ENCODE results near the gene PSMA6.
"Not testable (repeated sequence)": the region's sequence is repeated elsewhere in the genome, so short reads cannot be mapped to it uniquely, and the experiment has no call there.

The PSMA6 gene

DNA sequence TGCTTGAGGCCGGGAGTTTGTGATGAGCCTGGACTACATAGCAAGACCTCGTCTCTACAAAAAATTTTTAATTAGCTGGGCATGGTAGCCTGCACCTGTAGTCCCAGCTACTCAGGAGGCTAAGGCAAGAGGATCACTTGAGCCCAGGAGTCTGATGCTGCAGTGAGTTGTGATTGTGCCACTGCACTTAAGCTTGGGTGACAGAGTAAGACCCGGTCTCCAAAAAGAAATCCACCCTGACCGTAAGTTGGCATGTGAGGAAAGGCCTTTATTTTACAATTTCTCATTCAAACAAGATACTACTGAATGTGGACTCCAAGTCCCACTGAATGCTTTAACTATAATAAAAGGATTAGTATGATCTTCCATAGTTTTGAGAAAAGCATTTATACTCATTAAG, 27.3 kb downstream of the PSMA6 start:
- no peak for DNase-seq (ENCODE audit: low spot score)

DNA sequence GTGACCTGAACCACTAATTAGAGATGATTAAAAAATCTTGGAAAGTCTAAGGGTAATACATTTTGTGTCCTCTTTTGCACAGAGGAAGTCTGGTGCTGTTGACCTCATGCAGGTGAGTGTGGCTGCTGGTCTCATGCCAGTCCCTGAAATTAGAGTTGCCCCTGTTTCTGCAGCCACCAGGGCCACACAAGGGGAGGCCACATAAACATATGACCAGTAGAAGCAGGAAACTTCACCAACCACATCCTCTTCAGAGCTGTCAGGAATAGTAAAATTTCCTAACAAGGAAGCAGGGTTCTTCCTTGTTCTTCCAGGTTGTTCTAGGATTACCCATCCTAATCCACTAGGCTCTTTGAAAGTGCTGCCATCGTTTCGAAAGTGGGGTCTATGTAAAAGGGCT, 28.3 kb downstream of the PSMA6 start:
- no peak for DNase-seq (ENCODE audit: low spot score)

DNA sequence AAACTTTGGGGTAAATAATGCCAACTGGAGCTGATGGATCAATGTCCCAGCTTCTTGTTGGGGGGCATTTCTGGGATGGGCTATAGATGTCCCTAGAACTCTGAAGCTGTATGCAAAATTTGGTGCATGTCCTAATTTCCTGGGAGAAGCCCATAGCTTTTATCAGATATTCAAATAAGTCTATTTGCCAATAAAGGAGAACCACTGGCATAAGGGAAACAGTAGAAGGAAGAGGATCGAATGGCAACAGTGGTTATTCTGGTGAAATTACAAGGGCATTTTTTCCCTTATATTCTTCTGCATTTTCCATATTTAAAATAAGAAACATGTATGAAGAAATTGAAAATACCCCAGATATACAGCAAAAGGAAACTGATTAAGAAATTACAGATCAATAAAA, 34.2 kb downstream of the PSMA6 start:
- DNase-seq (ENCODE audit: low spot score) = no peak

DNA sequence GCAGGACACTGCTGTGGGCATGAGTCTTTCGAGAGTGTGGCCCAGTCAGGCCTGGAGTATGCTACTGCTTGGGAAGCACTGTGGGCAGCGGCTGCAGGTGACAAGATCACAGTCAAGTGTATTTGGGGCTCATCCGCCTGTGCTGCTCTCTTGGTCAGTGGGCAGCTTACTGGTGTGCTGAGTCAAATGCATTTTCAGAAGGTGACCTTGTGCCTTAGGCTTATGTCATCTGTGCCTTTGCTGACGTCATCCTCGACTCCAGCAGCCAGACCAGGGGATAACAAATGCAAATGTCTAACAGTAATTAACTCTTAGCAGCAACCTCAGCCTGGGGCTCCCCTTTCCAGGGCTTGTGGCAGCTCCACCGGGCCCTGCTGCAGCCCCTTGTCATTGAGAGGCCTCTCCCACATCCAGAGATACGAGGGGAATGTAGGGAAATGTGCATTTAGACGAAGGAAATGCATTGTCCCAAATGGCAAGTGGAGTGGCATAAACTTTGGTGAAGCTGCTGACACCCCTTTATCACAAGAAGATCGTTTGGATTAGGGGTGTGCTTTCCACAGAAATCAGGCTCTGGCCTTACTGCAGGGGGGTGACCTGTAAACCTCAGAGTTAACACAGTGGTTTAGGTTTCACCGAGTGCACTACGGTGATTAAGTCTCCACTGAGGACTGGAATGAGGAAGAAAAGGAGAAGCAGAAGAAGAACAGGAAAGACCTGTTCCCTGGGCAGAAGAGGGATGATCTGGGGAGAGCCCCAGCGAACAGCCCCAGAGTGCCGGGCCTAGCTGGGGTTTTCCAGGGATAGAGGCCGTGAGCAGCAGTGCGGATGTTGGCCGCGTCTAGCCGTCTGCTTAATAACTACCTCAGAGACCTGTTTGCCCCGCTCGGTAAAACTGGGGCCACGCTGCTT, 39.7 kb downstream of the PSMA6 start:
- no peak for DNase-seq (ENCODE audit: low spot score)

DNA sequence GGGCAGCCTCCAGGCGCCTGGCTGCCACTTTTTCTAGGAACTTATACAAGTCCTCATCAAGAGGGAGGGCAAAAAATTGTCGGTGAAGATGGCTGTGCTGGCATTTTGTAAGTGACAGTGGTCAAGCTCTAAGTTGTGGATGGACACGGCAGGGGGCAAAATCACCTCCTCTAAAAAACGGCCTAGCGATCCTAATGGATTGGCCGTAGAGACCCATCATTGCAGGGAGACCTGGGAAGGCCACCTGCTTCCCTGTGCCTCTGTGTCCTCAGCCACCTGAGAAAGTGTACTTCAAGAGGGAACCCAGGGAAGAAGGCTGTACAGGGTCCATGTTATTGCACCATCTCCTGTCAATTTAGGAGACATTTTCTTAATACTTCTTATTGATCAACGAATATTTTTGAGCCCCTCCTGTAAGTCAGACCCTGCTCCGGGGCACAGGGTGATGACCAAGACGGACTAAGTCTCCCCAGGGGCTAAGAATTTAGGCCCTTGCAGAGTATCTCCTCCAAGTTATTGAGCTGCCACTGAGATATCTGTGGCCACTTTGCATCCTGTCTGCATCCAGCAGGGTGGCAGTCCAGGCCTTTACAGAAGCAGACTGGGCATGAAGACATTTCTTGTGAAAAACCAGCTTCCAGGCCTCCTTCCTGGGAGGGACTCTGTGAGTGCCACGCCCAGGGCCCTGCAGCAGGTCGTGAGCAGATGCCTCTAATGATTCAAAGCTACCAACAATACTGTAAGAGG, 40.5 kb downstream of the PSMA6 start:
- peak; percentile 24 for DNase-seq (ENCODE audit: low spot score)

DNA sequence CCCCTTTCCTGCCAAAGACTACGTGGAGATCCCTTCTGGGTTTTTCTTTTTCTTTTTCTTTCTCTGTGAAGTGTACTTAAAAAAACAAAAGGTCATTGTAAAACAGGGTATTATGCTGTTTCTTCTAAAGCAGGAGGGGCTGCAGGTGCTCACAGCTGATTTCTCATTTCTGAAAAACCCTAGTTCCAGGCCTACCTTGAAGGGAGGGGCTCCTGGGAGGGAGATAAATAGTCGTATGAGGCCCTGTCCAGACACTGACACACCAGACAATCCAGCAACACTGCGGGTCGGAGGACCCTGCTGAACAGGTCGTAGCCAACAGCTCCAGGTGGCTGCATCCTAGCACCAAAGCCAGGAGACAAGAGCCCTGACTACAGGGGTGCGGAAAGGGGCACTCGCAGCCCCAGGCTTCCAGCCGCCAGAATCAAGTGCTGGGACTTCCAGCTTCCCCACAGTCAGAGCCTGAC, 41.1 kb downstream of the PSMA6 start:
- no peak for DNase-seq (ENCODE audit: low spot score)

DNA sequence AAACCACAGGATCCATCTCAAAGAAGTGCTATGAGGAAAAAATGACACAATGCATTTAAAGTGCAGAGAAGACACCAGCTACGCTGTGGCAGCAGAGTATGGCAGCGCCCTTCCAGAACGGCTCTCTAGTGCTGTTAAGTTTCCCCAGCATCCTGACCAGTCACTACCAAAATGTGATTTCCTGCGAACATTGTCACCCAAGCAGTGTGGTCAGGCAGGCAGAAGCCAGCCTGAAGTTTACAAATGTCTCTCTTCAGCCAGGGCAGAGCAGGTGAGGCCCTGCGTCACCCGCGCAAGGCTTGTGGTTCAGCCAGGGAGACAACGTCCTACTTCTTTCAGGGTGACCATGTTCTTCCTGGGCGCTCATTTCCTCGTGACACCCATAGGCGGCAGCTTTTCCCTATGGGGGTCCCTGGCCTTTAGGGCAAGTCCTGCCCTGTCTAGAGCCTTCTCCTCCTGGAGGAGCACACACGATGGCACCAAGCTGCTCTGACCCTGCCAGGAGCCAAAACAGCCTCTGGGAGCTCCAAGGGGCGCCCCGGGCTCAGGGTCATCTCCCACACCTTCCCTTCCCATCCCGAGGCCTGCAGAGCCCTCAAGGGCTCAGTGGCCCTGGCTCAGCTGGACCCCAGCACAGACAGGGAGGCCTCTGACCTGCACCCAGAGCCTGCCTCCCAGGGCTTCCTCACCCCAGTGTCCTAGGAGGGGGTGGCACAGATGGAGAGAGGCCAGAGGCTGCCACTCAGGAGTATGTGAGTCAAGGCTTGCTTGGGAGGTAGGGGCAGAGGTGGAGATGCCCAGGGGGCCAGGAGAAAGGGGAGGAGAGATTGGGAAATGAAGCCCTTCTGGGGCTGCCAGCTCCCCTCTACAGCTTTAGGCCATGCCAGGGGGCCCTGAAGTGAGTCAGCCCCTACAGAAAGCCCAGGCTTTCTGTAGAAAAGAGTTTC, 41.9 kb downstream of the PSMA6 start:
- DNase-seq (ENCODE audit: low spot score) = peak; percentile 37

DNA sequence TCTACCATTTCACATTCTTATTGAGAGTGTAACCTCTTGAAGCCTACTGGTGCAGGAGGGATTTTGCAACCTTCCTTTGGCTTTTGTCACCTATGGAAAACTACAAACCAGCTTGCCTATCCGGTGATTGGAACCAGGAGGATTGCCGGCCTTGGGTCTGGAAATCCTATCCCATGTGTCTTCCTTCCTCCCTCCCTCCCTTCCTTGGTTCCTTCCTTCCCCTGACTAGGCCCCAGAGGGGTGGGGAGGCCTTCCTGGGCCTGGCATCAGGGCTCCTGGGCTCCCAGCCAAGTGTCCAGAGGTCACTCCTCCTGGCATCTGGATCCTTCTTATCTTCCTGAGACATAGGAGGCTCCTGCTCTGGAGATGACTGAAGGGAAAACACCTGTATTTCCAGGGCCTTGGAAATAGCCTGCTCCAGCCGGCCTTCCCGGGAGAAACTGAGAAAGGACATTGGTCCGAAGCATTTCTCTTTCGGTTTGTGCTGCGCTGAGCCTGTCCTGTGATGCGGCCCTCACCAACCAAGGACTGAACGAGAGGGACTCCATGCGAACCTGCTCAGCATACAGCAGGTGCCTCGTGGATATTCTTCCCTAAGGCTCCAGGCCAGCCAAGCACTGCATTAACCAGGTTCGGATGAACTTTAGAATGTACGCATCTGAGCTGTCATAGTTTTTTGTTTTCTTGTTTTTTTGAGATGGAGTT, 43.4 kb downstream of the PSMA6 start:
- peak; percentile 44 for DNase-seq (ENCODE audit: low spot score)

DNA sequence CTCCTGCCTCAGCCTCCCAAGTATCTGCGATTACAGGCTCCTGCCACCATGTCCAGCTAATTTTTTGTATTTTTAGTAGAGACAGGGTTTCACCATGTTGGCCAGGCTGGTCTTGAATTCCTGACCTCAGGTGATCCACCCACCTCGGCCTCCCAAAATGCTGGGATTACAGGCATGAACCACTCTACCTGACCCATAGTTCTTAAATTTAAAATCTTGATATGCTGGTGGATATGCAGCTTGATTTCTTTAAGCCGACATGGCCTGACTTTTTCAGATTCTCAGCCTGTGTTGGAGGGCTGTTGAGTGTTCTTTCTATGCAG, 44.0 kb downstream of the PSMA6 start:
- not testable (repeated sequence) for DNase-seq (ENCODE audit: low spot score)

DNA sequence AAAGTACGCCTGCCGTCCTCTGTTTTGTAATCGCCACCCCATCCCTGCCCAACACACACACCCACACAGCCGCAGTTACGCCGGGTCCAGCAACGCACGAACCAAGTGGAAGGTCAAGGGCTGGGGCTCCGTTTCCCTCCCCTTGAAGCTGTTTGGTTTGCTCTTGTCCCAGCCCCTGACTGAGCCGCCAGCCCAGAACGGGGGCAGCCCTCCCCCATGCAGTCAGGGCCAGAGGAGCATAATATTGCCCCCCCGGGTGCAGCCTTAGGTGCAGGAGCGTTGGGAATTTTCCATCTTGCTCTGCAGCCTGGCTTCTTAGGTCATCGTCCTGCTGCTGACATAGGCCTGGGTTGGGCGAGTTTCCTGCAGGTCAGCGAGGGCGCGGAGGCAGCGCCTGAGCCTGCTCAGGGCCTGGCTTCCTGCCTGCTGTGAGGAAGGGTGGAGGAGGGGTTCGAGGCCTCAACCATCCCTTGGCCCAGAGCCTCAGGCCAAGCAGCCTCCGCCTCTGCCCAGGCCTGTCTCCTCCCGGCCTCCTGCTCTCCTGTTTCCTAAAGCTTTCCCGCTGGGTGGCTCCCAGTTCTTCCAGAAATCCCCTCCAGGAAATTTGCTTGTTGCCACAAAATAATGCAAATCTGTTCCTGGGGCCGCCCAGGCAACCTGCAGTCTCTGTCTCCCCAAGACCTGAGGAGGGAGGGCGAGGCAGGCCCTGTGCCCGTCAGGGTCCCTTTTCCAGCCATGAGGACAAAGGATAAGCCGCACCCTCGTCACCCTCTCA, 44.5 kb downstream of the PSMA6 start:
- DNase-seq (ENCODE audit: low spot score) = peak; percentile 42

DNA sequence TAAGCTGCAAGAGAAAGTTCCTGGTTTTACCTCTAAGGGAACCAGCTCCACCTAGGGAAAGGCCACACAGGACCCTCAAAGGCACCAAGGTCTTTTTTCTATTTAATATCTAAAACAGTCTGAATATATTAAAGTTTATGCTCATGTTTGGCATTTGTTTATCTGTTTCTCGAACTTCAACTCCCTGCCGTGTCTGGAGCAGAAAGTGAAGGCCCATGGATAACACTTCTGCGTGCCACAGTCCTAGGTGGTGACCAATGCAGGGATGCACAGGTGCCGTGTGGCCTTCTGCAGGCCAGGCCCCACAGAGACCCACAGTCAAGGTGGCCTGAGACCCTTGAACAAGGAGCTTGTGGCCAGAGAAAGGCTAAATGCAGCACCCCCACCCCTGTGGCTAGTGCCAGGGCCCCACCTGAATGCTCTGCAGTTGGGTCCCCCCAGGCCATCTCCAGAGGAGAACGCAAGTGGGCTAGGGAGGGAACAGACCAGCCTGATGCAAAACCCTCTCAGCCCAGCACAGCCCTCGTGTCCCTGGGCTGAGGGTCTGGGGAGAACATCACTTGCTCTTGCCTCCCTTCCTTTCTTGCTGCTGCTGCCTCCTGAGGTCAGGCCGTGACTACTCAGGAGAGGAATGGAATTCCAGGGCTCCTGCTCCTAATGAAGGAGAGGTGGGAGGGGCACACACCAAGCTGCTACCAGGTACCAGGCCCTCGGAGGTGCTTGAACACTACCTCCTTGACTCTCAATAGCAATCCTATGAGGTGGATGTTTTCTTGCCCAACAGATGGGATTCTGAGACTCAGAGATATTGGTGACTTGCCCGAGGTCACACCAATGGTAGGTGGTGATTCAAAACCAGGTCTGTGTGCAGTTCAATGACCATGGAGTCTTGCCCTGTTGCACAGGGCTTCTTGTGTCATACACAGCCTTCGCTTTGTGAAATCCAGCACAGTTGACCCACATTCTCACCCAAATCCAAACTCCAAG, 45.4 kb downstream of the PSMA6 start:
- DNase-seq (ENCODE audit: low spot score) = no peak

DNA sequence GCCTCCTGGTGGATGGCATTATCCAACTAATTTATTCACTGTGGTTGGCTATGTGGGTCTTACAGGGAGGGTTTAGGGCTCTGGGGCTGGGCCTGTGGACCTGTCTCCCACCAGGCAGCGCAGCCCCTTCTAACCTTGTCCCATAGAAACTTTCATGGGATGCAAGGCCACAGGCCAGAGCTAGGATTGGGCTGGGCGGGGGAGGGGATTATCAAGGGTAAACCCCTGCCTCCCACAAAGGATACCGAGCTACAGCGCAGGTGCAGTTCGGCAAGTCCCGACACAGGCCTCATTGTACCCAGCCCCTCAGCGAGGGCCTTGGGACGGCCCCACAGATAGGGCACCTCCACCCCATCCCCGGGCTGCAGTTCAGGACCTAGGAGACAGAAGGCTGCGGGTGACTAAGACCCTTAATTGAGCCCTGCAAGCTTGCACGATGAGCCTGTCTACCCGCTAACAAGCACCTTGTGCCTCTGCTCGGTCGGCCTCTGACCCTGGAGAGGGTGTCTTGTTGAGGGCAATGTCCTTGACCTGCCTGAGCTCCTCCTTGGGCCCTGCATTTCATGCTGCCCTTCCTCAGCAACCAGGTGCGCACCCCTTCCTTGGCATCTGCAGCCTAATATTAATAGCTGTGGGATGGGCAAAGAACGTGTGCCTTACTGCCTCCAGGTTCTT, 46.7 kb downstream of the PSMA6 start:
- no peak for DNase-seq (ENCODE audit: low spot score)

DNA sequence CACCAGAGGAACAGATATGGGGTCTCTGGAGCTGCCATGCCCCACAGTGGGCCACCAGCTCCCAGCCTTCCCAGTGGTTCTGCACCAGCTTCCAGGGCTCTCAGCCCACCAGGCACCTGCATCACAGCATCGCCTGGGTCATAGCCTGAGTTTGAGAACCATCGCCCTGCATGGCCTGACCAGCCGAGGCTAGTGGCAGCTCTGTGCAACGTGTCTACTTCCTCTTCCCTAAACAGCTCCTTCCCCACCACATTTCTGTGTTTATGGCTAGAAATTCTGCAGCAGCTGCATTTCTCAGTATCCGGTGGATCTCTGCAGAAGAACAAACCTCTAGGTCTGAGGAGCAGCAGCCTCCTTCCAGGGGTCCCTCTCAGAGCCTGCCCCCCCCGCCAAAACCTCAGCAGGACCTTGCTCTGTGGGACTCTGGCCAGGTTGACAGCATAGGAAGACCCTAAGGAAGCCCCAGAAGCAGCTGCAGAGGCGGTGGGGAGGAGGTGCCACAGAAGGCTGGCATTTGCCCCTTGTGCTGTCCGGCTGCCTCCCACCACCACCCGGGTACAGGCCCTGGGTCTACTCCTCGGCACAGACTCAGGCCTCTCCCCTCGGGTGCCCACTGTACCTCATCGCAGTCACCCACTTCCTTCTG, 47.7 kb downstream of the PSMA6 start:
- DNase-seq (ENCODE audit: low spot score) = no peak

DNA sequence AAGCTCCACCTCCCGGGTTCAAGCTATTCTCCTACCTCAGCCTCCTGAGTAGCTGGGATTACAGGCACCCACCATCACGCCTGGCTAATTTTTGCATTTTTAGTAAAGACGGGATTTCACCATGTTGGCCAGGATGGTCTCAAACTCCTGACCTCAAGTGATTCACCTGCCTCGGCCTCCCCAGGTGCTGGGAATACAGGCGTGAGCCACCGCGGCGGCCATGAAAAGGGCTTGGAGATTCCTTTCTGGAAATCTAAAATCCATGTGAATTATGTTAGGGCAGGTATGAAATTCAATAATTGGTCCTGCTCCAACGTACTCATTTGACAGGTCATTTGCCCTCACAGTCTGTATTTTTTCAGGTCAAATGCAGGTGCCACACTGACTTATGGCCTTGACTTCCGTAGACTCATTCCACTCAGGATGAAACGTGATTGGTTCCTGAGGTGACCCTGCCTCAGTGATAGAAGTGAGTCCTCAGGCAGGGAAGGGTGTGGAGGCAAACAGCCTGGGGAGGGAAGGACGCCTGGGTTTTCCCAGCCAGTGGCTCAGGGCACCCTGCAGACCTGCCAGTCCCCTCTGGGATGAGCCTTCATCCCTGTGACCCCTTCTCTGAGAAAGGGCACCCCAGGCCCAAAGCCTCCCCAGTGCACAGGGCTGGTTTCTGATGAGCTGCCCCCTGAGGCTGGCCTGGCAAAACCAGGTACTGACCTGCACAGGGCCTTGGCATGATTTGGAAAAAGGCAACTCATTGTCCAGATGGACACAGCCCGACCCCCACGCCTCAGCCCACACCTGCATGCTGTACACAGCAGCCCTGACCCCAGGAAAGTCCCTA, 48.7 kb downstream of the PSMA6 start:
- DNase-seq (ENCODE audit: low spot score) = no peak

DNA sequence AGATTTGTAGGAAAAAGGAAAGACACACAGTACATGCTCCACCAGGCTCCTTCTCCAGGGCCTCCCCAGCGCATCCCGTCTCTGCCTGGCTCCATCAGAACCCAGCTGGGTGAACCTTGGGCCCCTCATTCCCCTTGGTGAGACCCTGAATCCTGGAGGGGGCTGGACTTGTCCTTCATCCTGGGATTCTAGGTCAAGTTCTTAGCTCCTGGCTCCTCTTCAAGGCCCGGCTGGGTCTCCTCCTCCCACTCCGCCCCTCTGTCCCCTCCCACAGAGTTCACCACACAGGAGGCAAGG, 49.2 kb downstream of the PSMA6 start:
- DNase-seq (ENCODE audit: low spot score) = peak; percentile 75

DNA sequence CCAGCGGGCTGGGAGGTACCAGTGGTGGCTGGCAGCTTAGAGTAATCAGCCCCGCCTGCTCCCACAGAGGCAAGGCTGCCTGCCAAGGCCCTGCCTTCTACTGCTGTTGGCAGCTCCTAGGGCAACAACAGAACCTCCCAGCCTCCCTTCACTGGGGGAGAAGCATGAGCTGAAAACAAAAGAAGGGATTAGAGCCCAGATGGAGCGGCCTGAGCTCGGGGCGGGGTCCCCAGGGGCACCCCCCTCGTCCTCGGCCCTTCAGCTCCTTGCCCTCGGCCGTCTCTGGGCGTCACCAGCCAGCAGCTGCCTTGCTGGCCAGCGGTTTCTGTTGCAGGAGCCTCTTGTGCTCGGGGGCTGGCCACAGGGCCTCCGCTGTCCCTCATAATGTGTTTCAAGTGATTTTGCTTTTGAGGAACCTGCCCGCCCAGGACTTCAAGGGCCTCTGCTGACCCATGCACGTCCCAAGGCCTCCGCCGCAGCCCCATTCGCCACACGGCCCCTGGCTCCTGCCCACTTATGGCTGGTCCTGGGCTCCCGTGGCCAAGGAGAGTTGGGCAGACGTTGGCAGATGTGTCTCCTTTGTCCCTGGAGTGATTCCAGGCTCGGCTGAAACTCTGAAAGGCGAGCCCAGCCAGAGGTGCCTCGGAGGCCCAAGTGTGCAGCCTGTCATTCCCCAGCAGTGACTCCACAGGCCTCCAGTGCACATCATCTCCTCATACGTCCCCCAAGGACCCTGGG, 49.7 kb downstream of the PSMA6 start:
- DNase-seq (ENCODE audit: low spot score) = no peak

All from SK-N-DZ (cell line).